C4-2B (cell line): ENCODE data around the gene KRTAP5-7.

Source experiments
- CTCF ChIP-seq: fragments of 450-650 bp; conservative IDR thresholded peaks from 2 replicates; pipeline ENCODE4 v1.5.1; 2017; ENCODE audit warnings: mild to moderate bottlenecking
- ZFX ChIP-seq: fragments of 450-650 bp; IDR thresholded peaks from 2 replicates; pipeline ENCODE4 v1.6.1; 2017

- TF ChIP-seq CTCF = no peak
- no peak for TF ChIP-seq ZFX
Observed at GRCh38 chr11:71501071-71501985, 25.7 kb upstream of the KRTAP5-7 start.
